ENCODE measurements around the gene COA8.

Gene COA8, protein sequence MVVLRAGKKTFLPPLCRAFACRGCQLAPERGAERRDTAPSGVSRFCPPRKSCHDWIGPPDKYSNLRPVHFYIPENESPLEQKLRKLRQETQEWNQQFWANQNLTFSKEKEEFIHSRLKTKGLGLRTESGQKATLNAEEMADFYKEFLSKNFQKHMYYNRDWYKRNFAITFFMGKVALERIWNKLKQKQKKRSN

DNA sequence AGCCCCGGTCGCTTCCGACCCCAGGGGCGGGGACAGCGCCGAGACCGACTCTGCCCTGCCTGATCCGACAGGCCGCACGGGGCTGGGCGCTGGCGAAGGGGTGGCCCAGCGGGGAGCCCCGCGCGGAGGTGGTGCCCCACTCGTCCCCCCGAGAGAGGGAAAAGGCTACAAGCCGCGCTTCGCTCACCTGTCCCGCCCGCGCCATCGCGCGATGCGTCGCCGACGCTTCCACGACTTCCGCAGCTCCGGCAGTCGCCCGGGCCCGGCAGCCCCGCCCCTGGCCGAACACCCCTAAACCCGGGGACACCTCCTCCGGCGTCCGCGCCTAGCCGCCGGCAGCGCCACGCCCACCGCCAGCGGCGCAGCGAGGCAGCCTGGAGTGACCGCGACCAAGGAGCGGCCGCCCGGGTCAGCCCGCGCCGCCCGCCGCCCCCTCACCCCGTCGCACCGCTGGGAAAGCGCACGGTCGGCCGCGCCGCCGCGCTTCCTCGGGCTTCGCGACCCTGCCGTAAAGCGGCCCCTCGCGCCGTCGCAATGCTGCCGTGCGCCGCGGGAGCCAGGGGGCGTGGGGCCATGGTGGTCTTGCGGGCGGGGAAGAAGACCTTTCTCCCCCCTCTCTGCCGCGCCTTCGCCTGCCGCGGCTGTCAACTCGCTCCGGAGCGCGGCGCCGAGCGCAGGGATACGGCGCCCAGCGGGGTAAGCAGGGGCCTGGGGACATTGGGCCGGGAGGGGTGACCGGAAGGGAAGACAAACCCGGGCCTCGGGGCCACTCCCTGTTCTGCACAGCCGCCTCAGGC is at the start of gene COA8, which contains the start of gene BAG5:
Gene COA8 (plus strand): TSS at position 532 of the 797 bp plus-strand sequence. CDS start 42 bp downstream, at position 574.
Gene BAG5 (minus strand): TSS at position 229 of the 797 bp plus-strand sequence. CDS start 1,493 bp downstream, outside the sequence.
- peak; percentile 77 to 82 for DNase-seq (ENCODE audit: low read depth in 2 of 2)

DNA sequence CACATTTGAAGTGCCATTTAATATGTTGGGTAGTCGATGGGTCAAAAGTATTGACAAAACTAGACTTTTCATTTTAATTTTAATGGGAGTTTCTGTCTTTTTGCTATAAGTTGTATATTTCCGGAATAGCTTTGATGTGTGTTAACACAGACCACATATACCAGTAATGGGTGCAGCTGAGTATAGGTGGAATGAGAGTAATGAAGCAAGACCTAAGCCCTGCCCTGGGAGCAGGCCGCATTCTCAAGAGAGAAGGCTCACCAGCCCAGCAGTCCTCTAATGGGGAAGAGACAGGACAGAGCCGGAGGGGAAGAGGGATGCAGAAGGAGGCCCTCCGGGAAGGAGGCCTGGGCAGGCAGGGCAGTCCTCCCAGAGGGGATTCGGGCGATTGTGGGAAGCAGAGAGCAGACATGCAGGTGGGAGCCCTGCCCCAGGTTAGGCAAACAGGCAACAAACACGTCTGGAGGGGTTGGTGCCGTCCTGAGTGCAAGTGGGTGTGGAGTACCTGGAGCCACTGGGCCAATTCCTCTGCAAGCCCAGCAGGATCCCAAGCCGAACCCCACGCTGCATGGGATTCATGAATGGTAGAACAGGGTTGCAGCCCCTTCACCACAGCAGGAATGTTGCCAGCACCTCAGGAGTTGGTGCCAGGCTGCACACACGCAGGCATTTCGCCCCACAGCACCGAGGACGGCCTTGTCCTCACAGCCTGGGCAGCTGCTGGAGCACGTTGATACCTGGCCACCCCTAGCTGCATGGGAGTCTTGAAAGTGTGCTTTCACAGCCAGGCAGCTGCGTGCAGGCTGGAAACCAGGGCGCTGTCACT is 48.0 kb upstream of the COA8 start:
- DNase-seq (ENCODE audit: low read depth in 2 of 2): no peak

DNA sequence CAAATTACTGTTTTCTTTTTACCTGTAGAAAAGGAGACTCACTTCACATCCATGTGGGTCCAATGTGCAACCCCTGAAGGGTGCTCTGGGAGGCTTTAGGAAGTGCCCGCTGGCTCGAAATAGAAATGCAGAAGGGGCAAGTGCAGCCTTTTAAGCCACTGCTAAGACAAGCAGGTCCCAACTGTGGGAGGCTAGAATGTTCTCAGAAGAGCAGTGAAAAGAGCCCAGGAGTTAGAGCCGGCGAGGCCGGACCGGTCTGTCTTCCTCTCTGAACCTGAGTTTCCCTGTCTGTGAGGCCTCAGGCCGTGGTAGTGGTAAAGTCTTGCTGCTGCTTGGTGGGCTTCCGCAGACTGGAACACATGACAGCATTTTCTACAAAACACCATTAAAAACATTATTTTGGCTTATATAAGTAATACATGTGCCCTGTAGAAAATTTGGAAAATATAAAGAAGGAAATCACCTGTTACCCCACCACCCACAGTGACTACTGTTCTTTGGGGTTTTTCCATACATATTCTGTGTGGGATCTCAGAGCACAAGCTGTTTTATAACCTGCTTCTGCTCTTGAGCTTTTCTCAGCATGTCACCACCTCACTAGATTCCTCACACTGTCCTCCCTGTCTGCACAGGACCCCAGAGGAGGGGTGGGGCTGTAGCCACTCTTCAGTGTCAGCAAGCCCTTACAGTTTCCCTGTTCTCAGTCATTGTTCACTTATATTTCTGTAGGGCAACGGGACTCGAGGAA is 46.2 kb upstream of the COA8 start:
- no peak for DNase-seq (ENCODE audit: low read depth in 2 of 2)

DNA sequence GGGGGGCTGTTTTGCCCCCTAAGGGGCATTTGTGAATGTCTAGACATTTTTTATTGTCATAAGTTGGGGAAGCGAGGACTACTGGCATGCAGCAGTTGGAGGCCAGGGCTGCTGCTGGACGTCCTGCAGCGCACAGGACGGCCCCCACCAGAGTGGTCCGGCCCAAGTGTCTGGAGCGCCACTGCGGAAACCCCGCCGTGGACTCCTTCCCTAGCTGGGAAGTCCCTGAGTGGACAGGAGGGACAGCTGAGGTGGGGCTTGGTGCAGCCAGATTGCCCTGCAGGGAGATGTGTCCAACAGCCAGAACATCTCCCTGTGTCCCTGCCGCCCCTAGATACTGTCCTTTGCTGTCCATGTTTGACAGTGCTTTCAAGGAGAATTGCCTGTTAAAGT is 45.6 kb upstream of the COA8 start:
- DNase-seq (ENCODE audit: low read depth in 2 of 2): no peak

DNA sequence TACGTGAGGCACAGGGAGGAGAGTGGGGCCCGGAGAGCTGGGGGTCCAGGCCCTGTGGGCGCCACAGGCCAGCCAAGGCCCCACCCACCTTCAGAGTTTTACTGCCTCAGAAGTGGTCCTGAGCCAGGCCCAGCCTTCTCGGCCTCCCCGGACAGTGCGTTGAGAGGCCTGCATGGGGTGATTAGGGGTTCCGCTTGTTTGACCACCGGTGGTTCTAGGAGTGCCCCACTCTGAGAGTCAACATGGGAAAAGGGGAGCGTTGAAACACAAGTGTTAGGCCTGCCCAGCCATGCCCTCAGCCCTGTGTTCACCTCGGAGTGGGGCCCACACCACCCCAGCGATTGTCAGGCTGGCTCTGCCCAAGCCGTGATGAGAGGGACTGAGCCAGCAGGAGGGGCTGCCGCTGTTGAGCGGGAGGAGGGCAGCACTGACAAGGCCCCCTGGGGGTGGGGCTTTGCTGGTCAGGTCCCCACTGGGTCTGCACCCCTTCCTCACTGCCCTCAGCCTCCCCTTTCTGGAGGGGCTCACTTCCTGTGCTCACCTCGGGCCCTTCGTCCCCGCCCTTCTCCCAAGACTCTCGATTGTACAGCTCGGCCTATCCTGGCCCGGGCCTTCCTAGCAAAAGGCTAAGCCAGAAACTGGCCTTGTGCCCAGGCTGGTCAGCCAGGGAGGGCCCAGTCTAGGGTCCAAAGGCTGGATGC is 44.9 kb upstream of the COA8 start:
- DNase-seq (ENCODE audit: low read depth in 2 of 2): no peak

DNA sequence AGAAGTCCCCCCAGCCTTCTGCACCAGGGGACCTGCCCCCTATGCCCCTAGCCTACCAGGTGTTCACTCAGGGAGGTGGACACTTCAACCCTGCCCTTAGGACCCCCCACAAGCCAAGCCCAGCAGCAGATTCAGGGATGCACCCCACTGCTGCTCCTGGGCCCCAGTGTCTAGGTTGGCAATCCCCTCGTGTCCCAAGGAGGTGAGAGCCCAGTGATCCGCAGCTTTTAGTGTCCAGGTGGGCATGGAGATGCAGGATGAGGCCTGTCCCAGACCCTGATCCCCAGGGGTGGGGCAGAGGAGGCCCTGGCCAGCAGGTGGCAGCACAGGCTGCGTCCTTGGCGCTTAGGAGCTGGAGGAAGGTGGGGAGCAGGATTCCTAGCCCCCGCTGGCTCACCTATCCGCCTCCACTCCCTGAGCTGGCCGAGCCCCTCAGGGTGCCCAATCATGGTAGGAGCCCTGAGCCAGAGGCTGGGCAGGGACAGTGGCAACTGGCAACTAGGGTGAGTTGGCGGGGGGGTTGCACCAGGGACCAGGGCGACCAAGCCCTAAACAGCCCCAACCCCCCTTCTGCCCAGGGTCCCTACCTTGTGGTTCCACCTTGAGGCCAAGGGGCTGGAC is 44.2 kb upstream of the COA8 start:
- peak in 1 of 2 donors; percentile 48 for DNase-seq (ENCODE audit: low read depth in 2 of 2)

DNA sequence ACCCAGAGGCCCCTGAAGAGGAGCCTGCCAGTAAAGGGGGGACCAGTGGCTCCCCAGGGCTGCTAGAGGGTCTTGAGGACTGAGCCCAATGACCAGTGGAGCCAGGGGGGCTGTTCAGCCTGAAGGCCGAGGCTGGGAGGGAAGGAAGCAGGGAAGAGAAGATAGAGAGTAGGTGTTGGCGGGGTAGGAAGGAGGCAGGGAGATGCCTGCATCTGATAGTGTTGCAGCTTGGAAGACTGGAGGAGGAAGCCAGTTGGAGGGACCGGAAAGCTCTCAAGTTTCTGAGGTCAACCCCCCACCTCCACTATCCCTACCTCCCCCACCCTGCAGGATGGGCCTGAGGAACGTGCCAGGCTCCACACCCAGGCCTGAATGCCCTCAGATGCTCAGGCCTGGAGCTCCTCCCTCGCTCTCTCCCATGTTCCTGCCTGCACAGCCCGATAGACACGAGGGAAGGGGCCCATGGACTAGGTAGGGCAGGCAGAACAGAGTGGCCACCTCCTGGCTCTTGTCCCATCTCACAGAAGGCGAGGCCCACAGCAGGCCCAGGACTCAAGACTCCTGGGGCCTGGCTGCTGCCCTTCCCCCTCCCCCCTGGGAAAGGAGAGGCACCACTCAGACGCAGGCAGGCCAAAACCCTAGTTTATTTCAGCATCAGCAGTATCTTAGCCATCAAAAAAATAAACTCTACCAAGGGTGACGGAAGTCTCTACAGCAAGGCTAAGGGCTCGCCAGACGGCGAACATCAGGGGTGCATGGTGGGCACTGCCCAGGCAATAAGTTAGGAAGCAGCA is 43.5 kb upstream of the COA8 start:
- no peak for DNase-seq (ENCODE audit: low read depth in 2 of 2)

DNA sequence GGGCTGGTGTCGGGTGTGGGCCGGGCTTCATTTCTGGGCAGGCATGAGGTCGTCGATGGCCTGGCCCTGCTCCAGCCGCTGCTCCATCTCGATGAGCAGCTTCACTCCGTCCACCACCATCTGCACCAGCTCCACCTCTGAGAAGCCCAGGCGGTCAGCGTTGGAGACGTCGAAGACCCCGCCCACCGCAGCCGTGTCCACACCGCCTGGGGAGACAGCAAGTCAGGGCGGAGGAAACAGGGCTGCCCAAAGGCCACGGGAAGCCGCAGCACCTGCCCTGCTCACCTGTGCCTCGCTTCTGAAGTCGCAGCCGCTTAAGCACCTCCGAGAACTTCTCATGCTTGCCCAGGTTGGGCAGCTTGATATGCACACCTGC is 42.9 kb upstream of the COA8 start:
- no peak for DNase-seq (ENCODE audit: low read depth in 2 of 2)

DNA sequence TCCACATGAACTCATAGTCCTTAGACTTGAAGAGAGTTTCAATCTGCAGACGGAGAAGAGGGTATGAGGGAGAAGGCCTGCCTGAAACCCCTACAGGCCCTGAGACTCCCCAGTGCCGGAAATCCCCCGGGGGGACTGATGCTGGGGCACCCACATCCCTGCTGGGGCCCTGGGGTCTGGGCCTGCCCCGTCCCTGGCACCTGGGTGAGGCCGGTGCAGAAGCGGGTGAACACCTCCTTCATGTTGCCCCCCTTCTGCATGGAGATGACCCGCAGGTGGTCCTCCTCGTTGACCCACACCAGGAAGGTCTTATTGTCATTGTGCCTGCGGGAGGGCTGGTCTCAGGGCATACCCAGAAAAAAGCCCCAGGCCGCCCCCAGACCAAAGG is 42.5 kb upstream of the COA8 start:
- DNase-seq (ENCODE audit: low read depth in 2 of 2): no peak

DNA sequence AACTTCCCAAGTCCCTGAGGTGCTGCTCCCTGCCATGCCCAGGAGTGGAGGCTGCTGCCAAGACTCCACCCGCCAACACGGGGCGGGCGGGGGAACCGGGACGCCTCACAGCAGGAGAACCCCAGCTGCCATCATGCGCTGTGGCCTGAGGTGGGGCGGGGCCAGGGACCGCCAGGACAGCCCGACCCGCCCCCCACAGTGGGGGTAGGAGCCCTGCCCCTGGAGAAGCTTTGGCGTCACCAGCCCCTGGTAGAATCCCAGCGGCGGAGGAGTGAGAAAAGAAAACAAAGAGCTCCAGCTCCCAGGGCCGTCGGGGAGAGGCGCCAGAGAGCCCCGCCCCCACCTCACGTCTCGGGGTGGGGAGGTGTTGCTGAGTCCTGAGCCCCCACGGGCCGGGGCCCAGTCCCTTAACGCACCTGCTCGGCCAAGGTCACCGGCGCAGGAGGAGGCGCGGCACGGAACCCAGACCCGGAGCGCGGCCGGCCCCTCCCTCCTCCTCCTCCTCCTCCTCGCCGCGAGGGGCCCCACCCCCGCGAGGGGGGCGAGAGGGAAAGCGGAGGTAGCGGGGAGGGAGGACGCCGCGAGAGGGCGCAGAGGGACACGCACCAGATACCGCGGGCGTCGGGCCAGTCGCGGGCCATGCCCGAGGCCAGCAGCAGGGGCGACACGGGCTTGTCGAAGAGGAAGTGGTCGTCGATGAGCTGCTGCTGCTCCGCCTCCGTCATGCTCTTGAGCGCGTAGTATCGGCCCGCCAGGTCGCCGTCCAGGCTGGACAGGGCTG is 41.9 kb upstream of the COA8 start:
- DNase-seq (ENCODE audit: low read depth in 2 of 2): no peak

DNA sequence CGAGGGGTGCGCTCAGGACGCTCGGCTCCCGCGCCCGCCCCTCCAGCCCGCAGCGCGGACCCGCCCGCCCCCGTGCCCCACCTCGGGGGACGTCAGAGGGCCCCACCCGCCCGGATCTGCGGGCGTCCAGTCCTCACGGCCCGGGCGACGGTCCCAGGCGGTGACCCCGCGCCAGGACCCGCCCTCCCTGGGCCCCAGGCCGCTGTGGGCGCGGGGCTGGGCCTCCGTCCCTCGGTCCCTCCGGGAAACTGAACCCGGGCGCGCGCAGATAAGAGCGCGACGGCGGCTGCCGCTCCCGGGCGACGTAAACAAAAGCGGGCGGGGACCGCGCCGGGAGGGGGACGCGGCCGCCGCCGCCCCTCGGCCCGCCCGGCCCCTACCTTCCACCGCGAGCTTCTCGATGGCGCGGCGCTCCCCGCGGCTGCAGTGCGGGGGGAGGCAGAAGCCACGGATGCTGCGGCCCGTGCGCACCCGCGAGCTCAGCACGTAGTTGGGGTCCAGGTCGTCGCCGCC is 41.3 kb upstream of the COA8 start:
- DNase-seq (ENCODE audit: low read depth in 2 of 2): no peak

DNA sequence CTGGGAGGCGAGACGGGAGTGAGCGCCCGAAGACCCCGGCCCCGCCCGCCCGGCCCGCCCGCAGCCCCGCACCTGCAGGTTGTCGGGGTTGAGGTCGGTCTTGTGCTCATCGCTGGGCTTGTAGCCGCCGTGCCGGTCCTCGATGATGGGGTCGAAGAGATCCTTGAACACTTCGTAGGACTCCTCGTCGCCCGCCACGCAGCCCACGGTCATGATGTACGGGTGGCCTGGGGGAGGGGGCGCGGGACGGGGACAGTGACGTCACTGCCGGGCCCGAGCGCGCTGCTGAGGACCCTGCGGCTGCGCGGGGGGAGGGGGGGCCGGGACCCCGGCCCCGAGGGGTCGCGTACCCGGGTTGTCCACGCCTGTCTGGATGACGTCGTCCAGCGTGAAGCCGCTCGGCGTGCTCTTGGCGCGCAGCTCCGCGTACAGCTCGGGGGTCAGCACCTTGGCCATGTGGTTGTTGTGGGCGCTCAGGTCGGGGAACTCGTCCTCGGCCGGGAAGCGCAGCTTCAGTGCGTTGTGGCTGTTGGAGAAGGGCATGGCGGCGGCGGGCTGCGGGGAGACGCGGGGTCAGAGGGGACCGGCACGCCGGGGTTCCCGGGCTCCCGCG is 40.7 kb upstream of the COA8 start:
- DNase-seq (ENCODE audit: low read depth in 2 of 2): no peak

DNA sequence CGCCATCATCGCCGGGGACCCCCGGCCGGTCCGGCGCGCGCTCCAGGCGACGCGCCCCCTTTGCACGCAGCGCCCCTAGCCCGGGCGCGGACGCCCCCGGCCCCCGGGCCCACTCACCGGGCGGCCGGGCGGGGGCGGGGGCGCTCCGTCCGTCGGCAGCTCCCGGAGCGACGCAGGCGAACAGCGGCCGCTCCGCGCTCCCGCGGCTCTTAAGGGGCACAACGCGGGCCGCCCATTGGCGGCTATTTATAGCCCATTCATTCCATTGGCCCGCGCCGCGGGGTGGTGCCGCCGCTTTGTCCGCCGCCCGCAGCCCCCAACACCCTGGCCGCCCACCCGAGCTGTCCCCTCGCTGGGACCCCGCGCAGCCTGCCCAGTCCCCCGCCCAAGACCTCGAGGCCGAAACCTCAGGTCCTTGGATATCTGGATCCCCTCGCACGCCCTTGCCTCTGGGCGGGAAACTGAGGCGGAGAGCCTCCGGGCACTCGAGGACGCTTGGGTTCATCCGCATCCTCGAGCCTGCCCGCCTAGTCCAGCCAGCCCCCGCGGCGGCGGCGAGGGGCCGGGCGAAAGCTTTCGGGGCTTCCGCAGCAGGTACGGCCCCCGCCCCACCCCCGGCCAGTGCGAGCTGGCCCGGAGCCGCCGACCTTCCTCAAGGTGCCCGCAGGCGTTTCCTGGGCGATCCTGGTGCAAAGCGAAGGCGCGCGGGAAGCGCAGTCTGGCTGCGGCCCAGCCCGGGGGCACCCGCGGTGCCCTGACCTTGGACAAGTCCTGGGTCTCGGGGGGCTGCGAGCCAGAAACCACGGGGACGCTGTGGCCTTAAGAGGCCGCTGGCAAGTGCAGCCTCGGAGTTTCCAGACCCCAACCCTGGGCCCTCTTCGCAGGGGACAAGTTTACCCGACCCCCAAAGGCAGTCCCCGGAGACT is 39.8 kb upstream of the COA8 start, which contains the start of gene CKB:
Gene CKB (minus strand): TSS at position 182 of the 926 bp plus-strand sequence. CDS start 337 bp downstream, outside the sequence.
- no peak for DNase-seq (ENCODE audit: low read depth in 2 of 2)

DNA sequence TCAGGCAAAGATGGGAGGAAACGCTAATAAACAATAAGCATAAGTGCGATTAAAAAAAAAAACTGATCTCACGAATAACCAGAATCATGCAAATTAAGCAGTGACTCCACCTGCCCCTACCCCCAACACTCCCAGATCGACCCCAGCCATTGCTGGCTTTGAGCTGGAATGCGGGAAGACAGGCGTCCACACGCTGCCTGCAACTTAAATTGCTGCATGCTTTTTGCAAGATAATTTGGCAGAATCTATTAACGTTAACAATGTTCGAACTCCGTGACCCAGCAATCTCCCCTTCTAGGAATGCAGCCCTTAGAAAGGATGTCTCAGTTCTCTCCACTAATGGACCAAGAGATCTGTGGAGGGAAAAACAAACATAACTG is 39.2 kb upstream of the COA8 start:
- DNase-seq (ENCODE audit: low read depth in 2 of 2): no peak

DNA sequence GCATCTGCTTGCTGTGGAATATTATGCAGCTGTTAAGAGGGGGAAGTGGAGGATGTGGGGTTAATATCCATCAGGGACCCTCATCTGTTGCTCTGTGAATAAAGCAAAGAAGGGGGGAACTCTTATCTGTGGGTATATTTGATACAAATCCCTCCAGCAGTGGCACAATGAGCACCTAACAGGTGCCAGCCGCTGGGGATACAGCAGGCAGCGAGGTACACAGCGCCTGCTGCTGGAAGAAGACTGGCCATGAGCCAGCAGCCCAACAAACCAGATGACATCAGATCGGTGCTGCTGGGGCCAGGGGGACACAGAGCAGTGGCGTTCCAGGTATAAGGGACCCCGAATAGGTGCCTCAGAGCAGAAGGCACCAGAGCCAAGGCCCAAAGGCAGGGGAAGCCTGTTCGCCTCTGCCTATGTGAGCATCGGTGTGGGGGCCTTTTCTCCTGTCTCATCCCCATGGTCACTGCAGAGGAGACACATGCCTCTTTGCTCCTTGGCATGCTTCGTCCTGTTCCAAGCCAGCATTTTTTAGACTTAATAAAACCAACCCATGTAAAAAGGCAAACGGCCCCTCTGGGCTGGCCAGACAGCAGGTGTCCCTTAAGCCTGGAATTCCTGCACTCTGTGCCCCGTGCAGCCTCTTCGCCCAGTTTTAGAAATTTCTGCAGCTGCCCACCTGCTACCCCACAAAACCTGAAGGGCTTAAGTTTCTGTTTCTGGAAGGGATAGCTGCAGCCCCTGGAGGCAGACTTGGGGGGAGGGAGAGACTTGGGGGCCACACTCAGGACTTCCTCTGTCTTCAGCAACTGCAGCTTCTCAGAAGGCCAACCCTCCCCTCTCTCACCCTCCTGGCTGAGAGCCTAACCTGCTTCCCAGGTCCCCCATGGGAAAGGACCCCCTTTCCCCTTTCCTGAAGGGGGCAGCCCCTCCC is 38.5 kb upstream of the COA8 start:
- DNase-seq (ENCODE audit: low read depth in 2 of 2): no peak

Data from stimulated activated CD4-positive, alpha-beta T cell treated with anti-CD3 and anti-CD28 coated beads, Interleukin-15, amount 100 ng/mL, for 48 hours (primary cell).